Measurements from ENCODE around the gene LDB3. TPM values are rescaled to one million over a fixed set of nuclear protein-coding genes. Genes with fewer than 3 reads are reported as not detected.
A peak's percentile ranks its signal among the peaks of the same experiment; 100 is the strongest.

Gene LDB3
- total RNA-seq, 2 donors from 2014 or later: 0.66 to 0.78 TPM

DNA sequence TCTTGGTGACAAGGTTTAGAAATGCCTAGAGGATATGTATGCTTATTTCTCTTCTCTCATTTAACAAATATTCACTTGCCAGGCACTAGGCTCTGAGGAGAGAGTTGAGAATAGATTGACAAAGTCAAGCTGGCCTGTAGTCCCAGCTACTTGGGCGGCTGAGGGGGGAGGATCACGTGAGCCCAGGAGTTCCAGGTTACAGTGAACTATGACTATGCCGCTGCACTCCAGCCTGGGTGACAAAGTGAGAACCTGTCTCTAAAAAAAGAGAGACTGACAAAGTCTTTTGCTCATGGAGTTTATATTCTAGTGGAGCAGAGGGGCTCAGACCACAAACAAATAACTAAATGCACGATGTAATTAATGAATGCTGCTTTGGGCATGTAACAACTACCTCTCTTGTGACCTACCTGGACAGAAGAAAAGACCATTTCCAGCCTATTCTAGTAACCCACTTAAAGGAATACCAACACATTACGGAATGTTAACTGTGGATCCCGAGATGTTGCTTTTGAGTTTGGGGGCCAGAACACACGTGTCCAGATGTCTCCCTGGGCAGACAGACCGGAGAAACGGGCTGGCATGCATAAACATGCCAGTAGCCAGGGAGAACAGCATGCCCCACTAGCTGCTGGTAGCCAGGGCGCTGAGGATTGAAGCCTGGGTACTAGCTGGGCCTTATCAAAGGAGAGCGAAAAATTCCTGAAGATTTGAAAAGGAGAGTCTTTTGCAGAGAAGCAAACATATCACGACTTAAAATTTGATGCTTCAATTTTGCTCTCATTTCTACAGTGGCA lies 85.5 kb downstream of the LDB3 start:
- WGBS, 2 donors: 78 to 85% methylated on average over 12 of the region's 12 CpGs
- Histone ChIP-seq H3K36me3 (replicated peaks in 1 of 2; ENCODE audit: insufficient read depth in 1 of 2, low read depth in 2 of 2) (no peaks in the 10 kb centered on the region), H3K4me3 (no peak overlapping the region), H3K9me3 (no peaks in the 10 kb centered on the region), H3K27ac (peak overlapping the region in 1 of 4 donors; percentile 97), H3K27me3 (no peaks in the 10 kb centered on the region), H3K4me1 (peaks cover 15% of the 10 kb centered on the region)
- TF ChIP-seq POLR2A (IDR thresholded peaks at IDR 0.05): no peak
- TF ChIP-seq, protein P1, sequence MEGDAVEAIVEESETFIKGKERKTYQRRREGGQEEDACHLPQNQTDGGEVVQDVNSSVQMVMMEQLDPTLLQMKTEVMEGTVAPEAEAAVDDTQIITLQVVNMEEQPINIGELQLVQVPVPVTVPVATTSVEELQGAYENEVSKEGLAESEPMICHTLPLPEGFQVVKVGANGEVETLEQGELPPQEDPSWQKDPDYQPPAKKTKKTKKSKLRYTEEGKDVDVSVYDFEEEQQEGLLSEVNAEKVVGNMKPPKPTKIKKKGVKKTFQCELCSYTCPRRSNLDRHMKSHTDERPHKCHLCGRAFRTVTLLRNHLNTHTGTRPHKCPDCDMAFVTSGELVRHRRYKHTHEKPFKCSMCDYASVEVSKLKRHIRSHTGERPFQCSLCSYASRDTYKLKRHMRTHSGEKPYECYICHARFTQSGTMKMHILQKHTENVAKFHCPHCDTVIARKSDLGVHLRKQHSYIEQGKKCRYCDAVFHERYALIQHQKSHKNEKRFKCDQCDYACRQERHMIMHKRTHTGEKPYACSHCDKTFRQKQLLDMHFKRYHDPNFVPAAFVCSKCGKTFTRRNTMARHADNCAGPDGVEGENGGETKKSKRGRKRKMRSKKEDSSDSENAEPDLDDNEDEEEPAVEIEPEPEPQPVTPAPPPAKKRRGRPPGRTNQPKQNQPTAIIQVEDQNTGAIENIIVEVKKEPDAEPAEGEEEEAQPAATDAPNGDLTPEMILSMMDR (IDR thresholded peaks at IDR 0.05): no peak
- DNase-seq (peak in 3 of 4 donors; percentile 18 to 53 (median 46)), ATAC-seq (no peak)
- intact Hi-C loops (cut with DNase I): no loop called here

GRCh38 chr10:86755454-86755739 lies 87.1 kb downstream of the LDB3 start:
- Histone ChIP-seq H3K27me3 (no peaks in the 10 kb centered on the region), H3K27ac (peak overlapping the region; percentile 91 to 100 (median 98)), H3K4me3 (peak overlapping the region; percentile 55 to 64), H3K4me1 (peaks cover 23% of the 10 kb centered on the region), H3K9me3 (no peaks in the 10 kb centered on the region), H3K36me3 (replicated peaks in 1 of 2; ENCODE audit: insufficient read depth in 1 of 2, low read depth in 2 of 2) (no peaks in the 10 kb centered on the region)
- intact Hi-C loops (cut with DNase I): no loop called here
- 1 to 3% methylated on average over 9 of the region's 9 CpGs for WGBS, 2 donors
- no peak for TF ChIP-seq POLR2A (IDR thresholded peaks at IDR 0.05)
- TF ChIP-seq, protein P1 (IDR thresholded peaks at IDR 0.05): no peak
- ATAC-seq: no peak
- no peak for DNase-seq

GRCh38 chr10:86755740-86756510 lies 87.6 kb downstream of the LDB3 start:
- H3K27me3 ChIP-seq: no peaks in the 10 kb centered on the region

DNA sequence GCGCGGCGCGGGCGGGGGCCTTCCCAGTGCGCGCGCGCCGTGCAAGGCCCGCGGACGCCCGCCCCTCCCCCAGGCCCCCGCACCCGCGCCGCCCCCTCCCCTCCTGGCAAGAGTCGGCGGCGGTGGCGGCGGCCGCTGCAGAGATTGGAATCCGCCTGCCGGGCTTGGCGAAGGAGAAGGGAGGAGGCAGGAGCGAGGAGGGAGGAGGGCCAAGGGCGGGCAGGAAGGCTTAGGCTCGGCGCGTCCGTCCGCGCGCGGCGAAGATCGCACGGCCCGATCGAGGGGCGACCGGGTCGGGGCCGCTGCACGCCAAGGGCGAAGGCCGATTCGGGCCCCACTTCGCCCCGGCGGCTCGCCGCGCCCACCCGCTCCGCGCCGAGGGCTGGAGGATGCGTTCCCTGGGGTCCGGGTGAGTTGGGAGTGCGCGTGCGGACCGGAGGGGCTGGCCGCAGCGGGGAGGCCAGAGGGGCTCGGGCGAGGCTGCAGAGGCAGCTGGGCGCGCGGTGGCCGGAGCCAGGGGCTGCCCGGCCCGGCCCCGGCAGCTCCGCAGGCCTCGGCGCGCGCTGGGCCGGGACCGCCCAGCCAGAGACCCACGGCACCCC lies 88.3 kb downstream of the LDB3 start, which contains the start of gene BMPR1A:
BMPR1A (plus strand) TSS at position 109 of the 602 bp plus-strand sequence. CDS start 119,400 bp downstream, outside the sequence.
- H3K4me1 ChIP-seq: peaks cover 34% of the 10 kb centered on the region

More at GRCh38 chr10:86755740-86756510, 87.6 kb downstream of the LDB3 start:
- 0% methylated on average over 7 to 65 of the region's 89 CpGs for WGBS, 2 donors
- Histone ChIP-seq H3K9me3 (no peaks in the 10 kb centered on the region), H3K27ac (peak overlapping the region; percentile 91 to 100 (median 98)), H3K4me1 (peaks cover 27% of the 10 kb centered on the region), H3K4me3 (peak overlapping the region; percentile 55 to 64), H3K36me3 (replicated peaks in 1 of 2; ENCODE audit: insufficient read depth in 1 of 2, low read depth in 2 of 2) (no peaks in the 10 kb centered on the region)
- peak; percentile 93 to 97 (median 95) for TF ChIP-seq POLR2A (IDR thresholded peaks at IDR 0.05)
- TF ChIP-seq, protein P1 (IDR thresholded peaks at IDR 0.05): no peak
- DNase-seq (peak; percentile 91 to 94 (median 94)), ATAC-seq (peak; percentile 90)
- intact Hi-C loops (cut with DNase I): no loop called here

More for the DNA sequence above, 88.3 kb downstream of the LDB3 start, which contains the start of gene BMPR1A:
- H3K4me3 ChIP-seq: peak within 1 kb of the TSS; percentile 61 to 64
- WGBS, 2 donors: 0% methylated on average over 1 to 54 of the region's 85 CpGs
- H3K27me3 ChIP-seq: no peaks in the 10 kb centered on the region
- no peaks in the 10 kb centered on the region for H3K9me3 ChIP-seq
- DNase-seq (peak; percentile 89 to 93 (median 92)), ATAC-seq (peak; percentile 19)
- H3K27ac ChIP-seq: peak within 1 kb of the TSS; percentile 91 to 100 (median 98)
- no peaks in the 10 kb centered on the region for H3K36me3 ChIP-seq (replicated peaks in 1 of 2; ENCODE audit: insufficient read depth in 1 of 2, low read depth in 2 of 2)
- intact Hi-C loops (cut with DNase I): no loop called here
- TF ChIP-seq, protein P1 (IDR thresholded peaks at IDR 0.05): no peak
- TF ChIP-seq POLR2A (IDR thresholded peaks at IDR 0.05): no peak
